ENCODE data around the gene EFCAB13.
"Not testable (repeated sequence)": the region's sequence is repeated elsewhere in the genome, so short reads cannot be mapped to it uniquely, and the experiment has no call there.

Gene EFCAB13

GRCh38 chr17:47325176-47325575, 1.4 kb downstream of the EFCAB13 start:
- H3K27ac ChIP-seq (ENCODE audit: low read length) = no peak overlapping the region
- no CpG with 5 or more reads among the region's 1 CpG for WGBS (ENCODE audit: insufficient coverage, insufficient read length)

GRCh38 chr17:47330548-47330947, 6.8 kb downstream of the EFCAB13 start:
- no peaks in the 10 kb centered on the region for H3K9me3 ChIP-seq (ENCODE audit: control insufficient read depth, insufficient read depth, low read length)

More at GRCh38 chr17:47325176-47325575, 1.4 kb downstream of the EFCAB13 start:
- H3K4me3 ChIP-seq (ENCODE audit: low read length) = no peak overlapping the region
- no peaks in the 10 kb centered on the region; the same call in 1 of the 2 replicates for H3K27me3 ChIP-seq (ENCODE audit: control insufficient read depth, insufficient read depth, low read length)
- no peaks in the 10 kb centered on the region for H3K9me3 ChIP-seq (ENCODE audit: control insufficient read depth, insufficient read depth, low read length)
- H3K36me3 ChIP-seq (ENCODE audit: control insufficient read depth, insufficient read depth, low read length) = no peaks in the 10 kb centered on the region
- no peak for DNase-seq (ENCODE audit: low read depth, low spot score)
- H3K4me1 ChIP-seq (ENCODE audit: control insufficient read depth, insufficient read depth, low read length) = peaks cover 3% of the 10 kb centered on the region; the same call in 1 of the 2 replicates

GRCh38 chr17:47332287-47332686, 8.5 kb downstream of the EFCAB13 start:
- Histone ChIP-seq H3K36me3 (ENCODE audit: control insufficient read depth, insufficient read depth, low read length) (no peaks in the 10 kb centered on the region), H3K4me1 (ENCODE audit: control insufficient read depth, insufficient read depth, low read length) (no peaks in the 10 kb centered on the region), H3K4me3 (ENCODE audit: low read length) (no peak overlapping the region), H3K9me3 (ENCODE audit: control insufficient read depth, insufficient read depth, low read length) (no peaks in the 10 kb centered on the region), H3K27me3 (ENCODE audit: control insufficient read depth, insufficient read depth, low read length) (no peaks in the 10 kb centered on the region), H3K27ac (ENCODE audit: low read length) (no peak overlapping the region)
- DNase-seq (ENCODE audit: low read depth, low spot score) = no peak

More at GRCh38 chr17:47330548-47330947, 6.8 kb downstream of the EFCAB13 start:
- DNase-seq (ENCODE audit: low read depth, low spot score) = no peak
- no CpG with 5 or more reads among the region's 2 CpGs for WGBS (ENCODE audit: insufficient coverage, insufficient read length)
- H3K4me1 ChIP-seq (ENCODE audit: control insufficient read depth, insufficient read depth, low read length) = no peaks in the 10 kb centered on the region
- H3K27ac ChIP-seq (ENCODE audit: low read length) = no peak overlapping the region
- H3K4me3 ChIP-seq (ENCODE audit: low read length) = no peak overlapping the region
- H3K36me3 ChIP-seq (ENCODE audit: control insufficient read depth, insufficient read depth, low read length) = no peaks in the 10 kb centered on the region
- H3K27me3 ChIP-seq (ENCODE audit: control insufficient read depth, insufficient read depth, low read length) = no peaks in the 10 kb centered on the region

GRCh38 chr17:47335101-47335936, 11.6 kb downstream of the EFCAB13 start:
- no peaks in the 10 kb centered on the region for H3K4me1 ChIP-seq (ENCODE audit: control insufficient read depth, insufficient read depth, low read length)

GRCh38 chr17:47338026-47338425, 14.3 kb downstream of the EFCAB13 start:
- Histone ChIP-seq H3K27me3 (ENCODE audit: control insufficient read depth, insufficient read depth, low read length) (no peaks in the 10 kb centered on the region), H3K9me3 (ENCODE audit: control insufficient read depth, insufficient read depth, low read length) (no peaks in the 10 kb centered on the region), H3K4me3 (ENCODE audit: low read length) (no peak overlapping the region), H3K4me1 (ENCODE audit: control insufficient read depth, insufficient read depth, low read length) (no peaks in the 10 kb centered on the region), H3K36me3 (ENCODE audit: control insufficient read depth, insufficient read depth, low read length) (no peaks in the 10 kb centered on the region), H3K27ac (ENCODE audit: low read length) (no peak overlapping the region)
- no peak for DNase-seq (ENCODE audit: low read depth, low spot score)
- no CpG with 5 or more reads among the region's 3 CpGs for WGBS (ENCODE audit: insufficient coverage, insufficient read length)

More at GRCh38 chr17:47335101-47335936, 11.6 kb downstream of the EFCAB13 start:
- Histone ChIP-seq H3K36me3 (ENCODE audit: control insufficient read depth, insufficient read depth, low read length) (no peaks in the 10 kb centered on the region), H3K27me3 (ENCODE audit: control insufficient read depth, insufficient read depth, low read length) (no peaks in the 10 kb centered on the region), H3K4me3 (ENCODE audit: low read length) (no peak overlapping the region), H3K9me3 (ENCODE audit: control insufficient read depth, insufficient read depth, low read length) (no peaks in the 10 kb centered on the region), H3K27ac (ENCODE audit: low read length) (no peak overlapping the region)
- no peak for DNase-seq (ENCODE audit: low read depth, low spot score)
- no CpG with 5 or more reads among the region's 4 CpGs for WGBS (ENCODE audit: insufficient coverage, insufficient read length)

GRCh38 chr17:47352848-47353247, 29.1 kb downstream of the EFCAB13 start:
- Histone ChIP-seq H3K27me3 (ENCODE audit: control insufficient read depth, insufficient read depth, low read length) (no peaks in the 10 kb centered on the region), H3K9me3 (ENCODE audit: control insufficient read depth, insufficient read depth, low read length) (no peaks in the 10 kb centered on the region), H3K4me3 (ENCODE audit: low read length) (no peak overlapping the region), H3K27ac (ENCODE audit: low read length) (no peak overlapping the region), H3K4me1 (ENCODE audit: control insufficient read depth, insufficient read depth, low read length) (no peaks in the 10 kb centered on the region), H3K36me3 (ENCODE audit: control insufficient read depth, insufficient read depth, low read length) (no peaks in the 10 kb centered on the region)
- DNase-seq (ENCODE audit: low read depth, low spot score) = no peak
- no CpG with 5 or more reads among the region's 1 CpG for WGBS (ENCODE audit: insufficient coverage, insufficient read length)

- no peak overlapping the region for H3K4me3 ChIP-seq (ENCODE audit: low read length)
- DNase-seq (ENCODE audit: low read depth, low spot score) = no peak
- WGBS (ENCODE audit: insufficient coverage, insufficient read length) = no CpG with 5 or more reads among the region's 1 CpG
- H3K27ac ChIP-seq (ENCODE audit: low read length) = no peak overlapping the region
- H3K9me3 ChIP-seq (ENCODE audit: control insufficient read depth, insufficient read depth, low read length) = no peaks in the 10 kb centered on the region
- no peaks in the 10 kb centered on the region for H3K27me3 ChIP-seq (ENCODE audit: control insufficient read depth, insufficient read depth, low read length)
- no peaks in the 10 kb centered on the region for H3K4me1 ChIP-seq (ENCODE audit: control insufficient read depth, insufficient read depth, low read length)
- no peaks in the 10 kb centered on the region for H3K36me3 ChIP-seq (ENCODE audit: control insufficient read depth, insufficient read depth, low read length)
Observed at GRCh38 chr17:47358652-47359051, 34.9 kb downstream of the EFCAB13 start.

- H3K4me3 ChIP-seq (ENCODE audit: low read length) = no peak overlapping the region
- DNase-seq (ENCODE audit: low read depth, low spot score) = no peak
- WGBS (ENCODE audit: insufficient coverage, insufficient read length) = no CpG with 5 or more reads among the region's 2 CpGs
- no peaks in the 10 kb centered on the region for H3K4me1 ChIP-seq (ENCODE audit: control insufficient read depth, insufficient read depth, low read length)
- no peak overlapping the region for H3K27ac ChIP-seq (ENCODE audit: low read length)
- H3K36me3 ChIP-seq (ENCODE audit: control insufficient read depth, insufficient read depth, low read length) = no peaks in the 10 kb centered on the region
- H3K9me3 ChIP-seq (ENCODE audit: control insufficient read depth, insufficient read depth, low read length) = no peaks in the 10 kb centered on the region
- no peaks in the 10 kb centered on the region for H3K27me3 ChIP-seq (ENCODE audit: control insufficient read depth, insufficient read depth, low read length)
Observed at GRCh38 chr17:47363171-47363570, 39.4 kb downstream of the EFCAB13 start.

GRCh38 chr17:47367257-47367656, 43.5 kb downstream of the EFCAB13 start:
- no peaks in the 10 kb centered on the region for H3K27me3 ChIP-seq (ENCODE audit: control insufficient read depth, insufficient read depth, low read length)
- WGBS (ENCODE audit: insufficient coverage, insufficient read length) = no CpG with 5 or more reads among the region's 10 CpGs
- no peaks in the 10 kb centered on the region for H3K9me3 ChIP-seq (ENCODE audit: control insufficient read depth, insufficient read depth, low read length)
- H3K27ac ChIP-seq (ENCODE audit: low read length) = no peak overlapping the region
- no peaks in the 10 kb centered on the region for H3K36me3 ChIP-seq (ENCODE audit: control insufficient read depth, insufficient read depth, low read length)
- no peaks in the 10 kb centered on the region for H3K4me1 ChIP-seq (ENCODE audit: control insufficient read depth, insufficient read depth, low read length)
- DNase-seq (ENCODE audit: low read depth, low spot score) = no peak
- H3K4me3 ChIP-seq (ENCODE audit: low read length) = no peak overlapping the region

- no peak for DNase-seq (ENCODE audit: low read depth, low spot score)
- Histone ChIP-seq H3K9me3 (ENCODE audit: control insufficient read depth, insufficient read depth, low read length) (no peaks in the 10 kb centered on the region), H3K4me1 (ENCODE audit: control insufficient read depth, insufficient read depth, low read length) (no peaks in the 10 kb centered on the region), H3K27ac (ENCODE audit: low read length) (no peak overlapping the region), H3K27me3 (ENCODE audit: control insufficient read depth, insufficient read depth, low read length) (no peaks in the 10 kb centered on the region), H3K36me3 (ENCODE audit: control insufficient read depth, insufficient read depth, low read length) (no peaks in the 10 kb centered on the region), H3K4me3 (ENCODE audit: low read length) (no peak overlapping the region)
- no CpG with 5 or more reads among the region's 3 CpGs for WGBS (ENCODE audit: insufficient coverage, insufficient read length)
Observed at GRCh38 chr17:47368262-47368661, 44.5 kb downstream of the EFCAB13 start.

GRCh38 chr17:47370899-47371298, 47.1 kb downstream of the EFCAB13 start:
- not testable (repeated sequence) for DNase-seq (ENCODE audit: low read depth, low spot score); H3K27ac ChIP-seq (ENCODE audit: low read length); H3K27me3 ChIP-seq (ENCODE audit: control insufficient read depth, insufficient read depth, low read length); H3K36me3 ChIP-seq (ENCODE audit: control insufficient read depth, insufficient read depth, low read length); H3K4me1 ChIP-seq (ENCODE audit: control insufficient read depth, insufficient read depth, low read length); H3K9me3 ChIP-seq (ENCODE audit: control insufficient read depth, insufficient read depth, low read length); H3K4me3 ChIP-seq (ENCODE audit: low read length)
- no CpG with 5 or more reads among the region's 3 CpGs for WGBS (ENCODE audit: insufficient coverage, insufficient read length)
